Limb (tissue), 2 donors: ENCODE measurements around the gene BRIP1.
"Not testable (repeated sequence)": the region's sequence is repeated elsewhere in the genome, so short reads cannot be mapped to it uniquely, and the experiment has no call there.

ENCODE experiments used
- DNase-seq, 2 donors: peaks; one replicate each; pipeline ENCODE4 v3.0.0-alpha.2; 2016; ENCODE audit errors: extremely low spot score in 2 of 2

BRIP1 gene

DNA sequence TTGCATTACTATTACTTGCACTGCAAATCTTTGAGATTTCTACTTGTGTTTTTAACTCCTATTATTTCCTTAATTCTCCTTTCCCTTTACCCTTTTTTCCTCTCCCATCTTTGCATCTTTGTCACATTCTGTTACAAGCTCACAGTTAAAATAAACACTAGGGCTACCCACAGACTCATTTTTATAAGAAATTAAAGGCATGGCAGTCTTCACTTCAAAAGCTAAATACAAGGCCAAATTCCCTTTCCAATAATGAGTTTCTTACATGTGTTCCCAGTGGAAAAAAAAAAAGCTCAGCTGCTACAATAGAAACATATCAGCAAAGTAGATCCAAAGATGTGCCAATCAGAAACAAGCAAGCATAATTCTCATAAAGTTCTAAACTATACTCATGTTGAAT, 3.7 kb upstream of the BRIP1 start:
- DNase-seq: no peak

DNA sequence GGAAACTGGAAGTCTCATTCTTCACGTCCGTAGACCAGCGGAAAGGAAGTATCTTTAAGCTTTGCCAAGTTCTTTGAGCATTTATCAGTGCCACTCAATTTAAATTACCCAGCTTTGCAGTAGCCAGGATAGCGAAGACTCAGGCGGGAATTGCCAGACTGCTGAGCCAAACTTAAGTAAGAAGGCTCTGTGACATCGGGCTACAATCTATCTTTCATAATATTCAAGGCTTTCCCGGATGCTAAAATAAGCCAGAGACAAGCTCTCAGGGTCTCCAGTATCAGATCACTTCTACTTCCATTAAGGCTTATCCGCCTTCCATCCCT, 436 bp upstream of the BRIP1 start:
- DNase-seq: no peak

GRCh38 chr17:61862105-61862574, 1.2 kb downstream of the BRIP1 start:
- DNase-seq: no peak

GRCh38 chr17:61860397-61860796, 2.9 kb downstream of the BRIP1 start:
- DNase-seq: not testable (repeated sequence)

DNA sequence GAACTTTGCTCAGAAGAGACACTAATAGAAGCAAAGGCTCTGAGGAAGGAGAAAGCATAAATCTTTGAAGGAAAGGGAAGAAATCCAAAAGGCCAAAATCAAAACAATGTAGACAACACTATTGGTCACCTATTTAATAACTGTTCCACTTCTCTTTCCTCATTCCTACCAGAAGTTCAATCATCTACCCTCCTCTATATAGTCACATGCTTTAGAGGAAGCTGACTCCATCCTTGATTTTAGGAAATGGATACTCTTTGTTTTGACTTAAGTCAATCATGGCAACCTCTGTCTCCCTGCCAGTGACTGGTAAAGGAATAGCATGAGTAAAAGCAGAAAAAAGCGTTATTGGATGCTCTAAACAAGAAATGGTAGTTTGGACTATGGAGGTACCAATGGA, 7.3 kb downstream of the BRIP1 start:
- no peak for DNase-seq

GRCh38 chr17:61852857-61853256, 10.5 kb downstream of the BRIP1 start:
- no peak for DNase-seq

- DNase-seq: no peak
Observed at GRCh38 chr17:61849674-61850073, 13.7 kb downstream of the BRIP1 start.

DNA sequence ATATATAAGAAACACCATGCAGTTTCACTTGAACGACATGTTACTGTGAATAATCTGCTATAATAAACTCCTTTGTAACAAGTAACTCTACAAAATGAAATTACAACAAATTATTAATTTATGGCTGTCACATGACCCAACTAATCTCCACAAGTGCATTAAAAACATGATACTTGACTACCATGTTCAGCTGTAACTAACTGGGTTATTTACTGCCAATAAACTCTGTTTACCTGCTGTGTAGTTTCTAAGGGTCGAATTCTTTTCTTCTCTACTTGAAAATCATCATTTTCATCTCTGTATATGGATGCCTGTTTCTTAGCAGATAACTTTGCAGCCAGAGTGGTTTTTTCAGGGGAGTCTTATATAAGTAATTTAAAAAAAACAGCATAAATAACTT, 14.4 kb downstream of the BRIP1 start:
- DNase-seq: no peak

DNA sequence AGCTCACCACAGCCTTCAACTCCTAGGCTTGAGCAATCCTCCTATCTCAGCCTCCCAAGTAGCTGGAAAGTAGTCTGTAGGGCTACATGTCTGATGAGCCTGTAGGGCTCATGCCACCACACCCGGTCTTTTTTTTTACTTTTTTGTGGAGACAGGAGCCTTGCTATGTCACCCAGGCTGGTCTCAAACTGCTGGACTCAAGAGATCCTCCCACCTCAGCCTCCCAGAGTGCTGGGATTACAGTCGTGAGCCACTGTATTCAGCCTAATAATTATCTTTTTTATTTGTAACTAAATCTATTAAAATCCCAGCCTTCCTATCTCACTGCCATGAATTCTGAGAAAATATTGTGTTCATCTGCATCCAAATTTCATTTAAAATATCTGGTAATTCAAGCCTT, 15.1 kb downstream of the BRIP1 start:
- DNase-seq: no peak

DNA sequence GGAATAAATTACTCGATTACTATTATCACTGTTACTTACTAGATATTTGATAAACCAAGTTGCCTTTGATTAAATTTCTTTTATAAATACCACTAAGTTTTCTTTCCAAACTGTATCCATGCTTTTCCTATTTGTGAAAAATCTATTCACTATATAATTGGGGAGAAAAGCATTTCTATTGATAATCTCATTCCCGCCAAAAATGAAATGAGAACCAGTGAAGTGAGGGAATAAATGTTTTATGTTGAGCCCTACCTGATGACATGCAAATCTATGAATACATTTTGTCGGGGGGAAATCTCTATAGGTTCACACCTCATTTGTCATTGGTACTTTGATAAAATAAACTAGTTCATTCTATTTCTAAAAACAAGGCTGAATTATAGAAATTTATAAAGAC, 15.7 kb downstream of the BRIP1 start:
- no peak for DNase-seq

GRCh38 chr17:61846761-61847375, 16.5 kb downstream of the BRIP1 start:
- DNase-seq: no peak

GRCh38 chr17:61846088-61846487, 17.2 kb downstream of the BRIP1 start:
- DNase-seq: no peak

GRCh38 chr17:61843435-61843834, 19.9 kb downstream of the BRIP1 start:
- DNase-seq: no peak

DNA sequence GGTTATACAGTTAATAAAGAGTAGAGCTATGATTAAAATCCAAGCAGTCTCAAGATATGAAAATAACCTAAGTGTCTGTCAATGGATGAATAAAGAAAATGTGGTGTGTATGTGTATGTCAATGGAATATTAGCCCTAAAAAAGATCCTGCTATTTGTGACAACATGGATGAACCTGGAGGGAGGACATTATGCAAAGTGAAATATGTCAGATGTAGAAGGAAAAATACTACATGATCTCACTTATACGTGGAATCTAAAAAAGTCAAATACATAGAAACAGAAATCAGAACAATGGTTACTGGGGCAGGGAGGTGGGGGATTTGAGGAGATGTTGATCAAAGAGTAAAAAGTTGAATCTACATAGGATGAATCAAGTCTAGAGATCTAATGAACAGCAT, 20.4 kb downstream of the BRIP1 start:
- DNase-seq: no peak

GRCh38 chr17:61839300-61839786, 24.0 kb downstream of the BRIP1 start:
- no peak for DNase-seq

DNA sequence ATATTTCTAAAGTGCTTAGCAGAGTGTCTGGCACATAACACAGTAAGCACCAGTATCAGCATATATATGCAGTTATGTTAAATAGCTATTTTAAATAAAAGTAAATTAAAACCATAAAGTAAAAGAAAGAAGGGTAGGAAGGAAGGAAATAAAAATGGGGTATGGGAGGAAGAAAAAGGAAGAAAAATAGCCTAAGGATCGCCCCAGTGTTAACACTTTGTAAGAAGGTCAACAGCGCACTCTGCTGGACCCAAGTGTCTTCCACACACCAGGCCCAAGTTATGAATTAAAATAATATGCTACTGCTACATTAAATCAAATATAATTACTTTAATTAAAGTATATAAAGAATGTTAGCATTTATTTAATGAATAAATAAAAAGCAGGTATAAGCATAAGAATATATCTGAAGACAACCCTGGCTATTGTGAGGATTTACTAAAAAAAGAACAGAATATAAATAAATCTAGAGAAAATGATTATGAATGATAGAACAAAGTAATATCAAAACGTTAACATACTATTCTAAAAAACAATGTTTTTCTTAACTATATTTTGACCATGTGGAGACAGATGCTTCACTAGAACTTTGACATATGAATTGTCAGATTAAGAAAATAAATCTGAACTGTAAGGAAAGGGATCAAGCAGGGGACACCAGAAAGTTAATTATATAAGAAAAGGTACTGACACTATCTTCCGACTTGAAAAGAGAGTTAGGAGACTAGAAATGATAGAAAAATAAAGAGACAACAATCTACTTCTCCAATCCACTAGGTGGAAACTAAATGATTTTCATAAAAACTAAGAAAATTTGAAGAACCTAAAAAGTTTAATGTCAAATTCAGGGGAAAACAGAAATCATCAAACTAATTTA, 25.9 kb downstream of the BRIP1 start:
- DNase-seq: peak; percentile 57 to 74

- no peak for DNase-seq
Observed at GRCh38 chr17:61836266-61837174, 26.8 kb downstream of the BRIP1 start.

GRCh38 chr17:61835606-61836005, 27.7 kb downstream of the BRIP1 start:
- no peak for DNase-seq

GRCh38 chr17:61834610-61835009, 28.7 kb downstream of the BRIP1 start:
- DNase-seq: no peak

DNA sequence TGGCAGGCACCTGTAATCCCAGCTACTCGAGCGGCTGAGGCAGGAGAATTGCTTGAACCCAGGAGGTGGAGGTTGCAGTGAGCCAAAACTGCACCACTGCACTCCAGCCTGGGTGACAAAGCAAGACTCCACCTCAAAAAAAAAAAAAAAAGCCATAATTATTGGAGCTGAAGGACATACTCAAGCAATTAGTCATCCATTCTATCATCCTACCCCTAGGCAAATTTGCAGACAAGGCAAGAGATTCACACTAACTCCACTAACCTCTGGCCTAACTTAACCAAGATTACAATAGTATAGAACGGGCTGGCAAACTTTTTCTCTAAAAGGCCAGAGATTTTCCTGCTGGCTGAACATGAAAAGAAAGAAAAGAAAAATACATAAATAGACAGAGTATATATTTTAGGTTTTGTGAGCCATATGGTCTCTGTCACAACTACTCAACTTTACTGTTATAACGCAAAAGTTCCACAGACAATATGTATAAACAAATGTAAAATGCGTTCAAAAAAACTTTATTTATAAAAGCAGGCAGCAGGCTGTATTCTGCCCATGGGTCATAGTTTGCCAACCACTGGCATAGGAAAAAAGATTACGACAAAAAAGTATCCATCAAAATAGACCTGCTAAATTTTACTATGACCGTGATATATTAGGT, 29.7 kb downstream of the BRIP1 start:
- DNase-seq: no peak

DNA sequence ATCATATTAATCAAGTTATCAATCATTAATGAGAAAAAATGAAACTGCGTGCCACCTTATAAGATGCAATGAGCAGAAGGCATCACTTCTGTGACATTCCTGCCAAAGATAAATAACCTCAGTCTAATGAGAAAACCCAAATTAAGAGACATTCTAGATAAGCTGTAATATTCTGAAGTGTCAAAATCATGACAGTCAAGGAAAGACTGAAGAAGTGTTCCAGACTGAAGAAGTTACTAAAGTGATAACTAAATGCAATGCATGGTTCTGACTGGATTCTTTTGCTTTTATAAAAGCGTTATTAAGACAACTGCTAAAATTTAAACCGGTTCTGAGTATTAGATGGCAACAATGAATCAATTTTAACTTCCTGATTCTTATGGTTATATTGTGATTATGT, 30.9 kb downstream of the BRIP1 start:
- no peak for DNase-seq
